ENCODE results near the gene UQCR11. TPM values are rescaled to one million over a fixed set of nuclear protein-coding genes. Genes with fewer than 3 reads are reported as not detected.

UQCR11 gene
- total RNA-seq, 1 donor from 2014 or later = 197 TPM

- DNase-seq (ENCODE audit: low spot score) = no peak
These were observed 11.6 kb upstream of the UQCR11 start for GRCh38 chr19:1616875-1617274.

GRCh38 chr19:1616396-1616795 is 11.1 kb upstream of the UQCR11 start:
- DNase-seq (ENCODE audit: low spot score) = no peak

- no peak for DNase-seq (ENCODE audit: low spot score)
These were observed 10.0 kb upstream of the UQCR11 start for GRCh38 chr19:1615156-1615765.

- no peak for DNase-seq (ENCODE audit: low spot score)
These were observed 8.7 kb upstream of the UQCR11 start for GRCh38 chr19:1613808-1614570.

- DNase-seq (ENCODE audit: low spot score) = no peak
These were observed 7.9 kb upstream of the UQCR11 start for GRCh38 chr19:1613146-1613545.

GRCh38 chr19:1612114-1613086 is 7.1 kb upstream of the UQCR11 start:
- no peak for DNase-seq (ENCODE audit: low spot score)

- DNase-seq (ENCODE audit: low spot score) = no peak
These were observed 6.1 kb upstream of the UQCR11 start for GRCh38 chr19:1611353-1611752.

- no peak for DNase-seq (ENCODE audit: low spot score)
These were observed 5.3 kb upstream of the UQCR11 start for GRCh38 chr19:1610579-1610978.

GRCh38 chr19:1609680-1610474 is 4.6 kb upstream of the UQCR11 start:
- DNase-seq (ENCODE audit: low spot score) = no peak

GRCh38 chr19:1609103-1609396 is 3.8 kb upstream of the UQCR11 start:
- DNase-seq (ENCODE audit: low spot score) = no peak

GRCh38 chr19:1608359-1609102 is 3.3 kb upstream of the UQCR11 start:
- no peak for DNase-seq (ENCODE audit: low spot score)

GRCh38 chr19:1606138-1606651 is 933 bp upstream of the UQCR11 start:
- DNase-seq (ENCODE audit: low spot score) = no peak

- no peak for DNase-seq (ENCODE audit: low spot score)
These were observed 3.1 kb downstream of the UQCR11 start for GRCh38 chr19:1602091-1602707.

GRCh38 chr19:1601613-1602064 is 3.6 kb downstream of the UQCR11 start:
- no peak for DNase-seq (ENCODE audit: low spot score)

GRCh38 chr19:1599460-1599846 is 5.8 kb downstream of the UQCR11 start:
- DNase-seq (ENCODE audit: low spot score) = no peak

GRCh38 chr19:1598777-1599459 is 6.3 kb downstream of the UQCR11 start:
- no peak for DNase-seq (ENCODE audit: low spot score)

GRCh38 chr19:1593501-1593772 is 11.8 kb downstream of the UQCR11 start:
- DNase-seq (ENCODE audit: low spot score) = no peak

GRCh38 chr19:1592755-1593500 is 12.3 kb downstream of the UQCR11 start, which contains the start of gene MBD3:
MBD3 (minus strand) TSS chr19:1592865; CDS start chr19:1592631, 234 bp downstream.
- DNase-seq (ENCODE audit: low spot score) = peak; percentile 91

Measured in ureter (tissue), 1 donor.